GM12878 (cell line): ENCODE data around the gene MMD2. TPM values are rescaled to one million over a fixed set of nuclear protein-coding genes. Genes with fewer than 3 reads are reported as not detected.
A peak's percentile ranks its signal among the peaks of the same experiment; 100 is the strongest.

Experiments used
- CBX3 ChIP-seq: fragments of 200-600 bp; sonication (generic); IDR thresholded peaks from 2 replicates; pipeline ENCODE4 v1.6.1; 2016; ENCODE audit warnings: low read depth, borderline replicate concordance
- CREB1 ChIP-seq: IDR thresholded peaks from 2 replicates; pipeline ENCODE4 v1.6.1; 2012; ENCODE audit warnings: low read depth, mild to moderate bottlenecking, inconsistent platforms
- EGR1 ChIP-seq, 2 experiments: IDR thresholded peaks; 1 replicate in 1 of 2; 2 replicates in 1 of 2; pipeline ENCODE4 v1.6.1; 2011 to 2012; ENCODE audit warnings: low read depth in 2 of 2, low read length in 2 of 2, borderline replicate concordance in 1 of 2, mild to moderate bottlenecking in 1 of 2, moderate library complexity in 1 of 2
- ETV6 ChIP-seq, 2 experiments: fragments of 450-650 bp in 1 of 2; IDR thresholded peaks in 1 of 2; conservative IDR thresholded peaks in 1 of 2; 2 replicates each; pipeline ENCODE4 v1.6.1; 2014; ENCODE audit warnings: antibody characterized with exemption in 1 of 2, borderline replicate concordance in 1 of 2, low read depth in 1 of 2, mild to moderate bottlenecking in 1 of 2, moderate library complexity in 1 of 2
- HDGF ChIP-seq: fragments of 450-650 bp; IDR thresholded peaks from 2 replicates; pipeline ENCODE4 v1.6.1; 2016; ENCODE audit warnings: antibody characterized with exemption
- IKZF1 ChIP-seq: fragments of 450-650 bp; conservative IDR thresholded peaks from 2 replicates; pipeline ENCODE4 v1.6.1; 2017; ENCODE audit warnings: antibody characterized with exemption, mild to moderate bottlenecking
- IRF4 ChIP-seq: IDR thresholded peaks from 2 replicates; pipeline ENCODE4 v1.6.1; 2011; ENCODE audit warnings: low read depth, low read length
- MEF2A ChIP-seq: IDR thresholded peaks from 2 replicates; pipeline ENCODE4 v1.6.1; 2011; ENCODE audit warnings: low read depth, mild to moderate bottlenecking, low read length, moderate library complexity; ENCODE audit not compliant: insufficient read depth
- MXI1 ChIP-seq: fragments of 150-350 bp; IDR thresholded peaks from 2 replicates; pipeline ENCODE4 v1.6.1; 2011; ENCODE audit warnings: low read depth, mild to moderate bottlenecking, inconsistent platforms, low read length, improper control_type of control experiment
- NR2C1 ChIP-seq: fragments of 450-650 bp; IDR thresholded peaks from 2 replicates; pipeline ENCODE4 v1.6.1; 2017; ENCODE audit warnings: antibody characterized with exemption, mild to moderate bottlenecking, moderate library complexity
- PML ChIP-seq: IDR thresholded peaks from 2 replicates; pipeline ENCODE4 v1.6.1; 2012; ENCODE audit warnings: low read length, inconsistent platforms
- POU2F2 ChIP-seq: IDR thresholded peaks from 3 replicates; pipeline ENCODE4 v1.6.1; 2011; ENCODE audit warnings: low read depth, mild to moderate bottlenecking, low read length, borderline replicate concordance
- RFX5 ChIP-seq: IDR thresholded peaks from 2 replicates; pipeline ENCODE4 v1.6.1; 2011; ENCODE audit warnings: low read depth, low read length, improper control_type of control experiment
- SMC3 ChIP-seq: IDR thresholded peaks from 2 replicates; pipeline ENCODE4 v1.6.1; 2011; ENCODE audit warnings: low read length, improper control_type of control experiment, borderline replicate concordance
- WRNIP1 ChIP-seq: IDR thresholded peaks from 2 replicates; pipeline ENCODE4 v1.6.1; 2011; ENCODE audit warnings: low read depth, low read length, improper control_type of control experiment, borderline replicate concordance
- ZNF207 ChIP-seq: fragments of 450-650 bp; IDR thresholded peaks from 2 replicates; pipeline ENCODE4 v1.6.1; 2014; ENCODE audit warnings: antibody characterized with exemption, mild to moderate bottlenecking, borderline replicate concordance
- ZNF274 ChIP-seq: IDR thresholded peaks from one replicate; pipeline ENCODE4 v1.8.0; 2011; ENCODE audit not compliant: insufficient read length, insufficient read depth
- polyA plus RNA-seq, 11 experiments: library from polyadenylated mRNA; depleted of rRNA in 4 of 11; unstranded in 6 of 11; stranded (reverse) in 5 of 11; fragments of >200 nt; fragmentation: Nextera tagmentation in 4 of 11; fragmentation: Illumina TruSeq in 1 of 11; extraction: Ambion mirVana in 4 of 11; extraction: Trizol in 1 of 11; gene quantifications; 1 replicate in 1 of 11; 2 replicates in 10 of 11; pipeline versions ENCODE4 v1.2.1 to v1.2.3, GENCODE V29; 2011 to 2016; ENCODE audit warnings: inconsistent platforms in 2 of 11, missing spikeins in 2 of 11, low read depth in 1 of 11
- total RNA-seq, 4 experiments: library from RNA; depleted of rRNA in 3 of 4; stranded (reverse); fragments of >200 nt in 3 of 4; fragmentation: Illumina TruSeq in 1 of 4; extraction: Trizol in 1 of 4; gene quantifications; 2 replicates each; pipeline versions ENCODE4 v1.2.1 to v1.2.3, GENCODE V29; 2013 to 2021
- TF ChIP-seq, protein P1 (sequence below): fragments of 450-650 bp; IDR thresholded peaks from 2 replicates; pipeline ENCODE4 v1.6.1; 2017; ENCODE audit warnings: mild to moderate bottlenecking, moderate library complexity
- TF ChIP-seq, protein P2 (sequence below): IDR thresholded peaks from 2 replicates; pipeline ENCODE4 v1.6.1; 2011; ENCODE audit warnings: borderline replicate concordance, low read depth, mild to moderate bottlenecking, moderate library complexity, low read length; ENCODE audit not compliant: insufficient read depth, poor library complexity, severe bottlenecking
- TF ChIP-seq, protein P3 (sequence below): IDR thresholded peaks from 2 replicates; pipeline ENCODE4 v1.6.1; 2011; ENCODE audit warnings: borderline replicate concordance, low read depth, mild to moderate bottlenecking, moderate library complexity, mixed read lengths, low read length; ENCODE audit not compliant: insufficient read depth; ENCODE audit errors: extremely low read length
- TF ChIP-seq, protein P4 (sequence below): IDR thresholded peaks from 2 replicates; pipeline ENCODE4 v1.6.1; 2012; ENCODE audit warnings: mild to moderate bottlenecking, low read depth, low read length

Gene MMD2
- total and polyA plus RNA-seq, 10 of the 15 experiments (the other 5 are each of a cell fraction or from before 2014, with no cell fraction given) = not detected

DNA sequence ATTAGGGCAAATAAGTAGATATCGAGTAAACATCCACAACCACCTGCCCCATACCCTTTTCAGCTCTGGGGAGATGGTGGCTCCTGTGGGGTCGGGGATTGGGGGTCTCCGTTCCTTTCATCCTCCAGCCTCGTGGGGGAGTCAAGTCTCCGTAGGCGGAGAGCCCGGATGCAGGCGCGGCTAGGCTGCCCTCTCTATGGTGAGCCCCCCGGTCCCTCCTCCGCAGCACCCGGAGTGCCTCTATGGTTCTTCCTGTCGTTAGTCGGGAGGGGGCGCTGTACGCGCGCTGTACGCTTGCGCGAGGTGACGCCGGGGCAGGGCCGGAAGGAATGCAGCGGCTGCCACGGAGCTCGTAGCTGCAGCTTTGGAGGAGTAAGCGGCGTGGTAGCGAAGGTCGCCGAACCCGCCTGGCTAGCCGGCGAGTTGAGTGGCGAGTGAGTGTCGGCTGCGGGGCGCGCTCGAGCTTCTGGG, 14.8 kb upstream of the MMD2 start (continued):
- TF ChIP-seq, protein P1, sequence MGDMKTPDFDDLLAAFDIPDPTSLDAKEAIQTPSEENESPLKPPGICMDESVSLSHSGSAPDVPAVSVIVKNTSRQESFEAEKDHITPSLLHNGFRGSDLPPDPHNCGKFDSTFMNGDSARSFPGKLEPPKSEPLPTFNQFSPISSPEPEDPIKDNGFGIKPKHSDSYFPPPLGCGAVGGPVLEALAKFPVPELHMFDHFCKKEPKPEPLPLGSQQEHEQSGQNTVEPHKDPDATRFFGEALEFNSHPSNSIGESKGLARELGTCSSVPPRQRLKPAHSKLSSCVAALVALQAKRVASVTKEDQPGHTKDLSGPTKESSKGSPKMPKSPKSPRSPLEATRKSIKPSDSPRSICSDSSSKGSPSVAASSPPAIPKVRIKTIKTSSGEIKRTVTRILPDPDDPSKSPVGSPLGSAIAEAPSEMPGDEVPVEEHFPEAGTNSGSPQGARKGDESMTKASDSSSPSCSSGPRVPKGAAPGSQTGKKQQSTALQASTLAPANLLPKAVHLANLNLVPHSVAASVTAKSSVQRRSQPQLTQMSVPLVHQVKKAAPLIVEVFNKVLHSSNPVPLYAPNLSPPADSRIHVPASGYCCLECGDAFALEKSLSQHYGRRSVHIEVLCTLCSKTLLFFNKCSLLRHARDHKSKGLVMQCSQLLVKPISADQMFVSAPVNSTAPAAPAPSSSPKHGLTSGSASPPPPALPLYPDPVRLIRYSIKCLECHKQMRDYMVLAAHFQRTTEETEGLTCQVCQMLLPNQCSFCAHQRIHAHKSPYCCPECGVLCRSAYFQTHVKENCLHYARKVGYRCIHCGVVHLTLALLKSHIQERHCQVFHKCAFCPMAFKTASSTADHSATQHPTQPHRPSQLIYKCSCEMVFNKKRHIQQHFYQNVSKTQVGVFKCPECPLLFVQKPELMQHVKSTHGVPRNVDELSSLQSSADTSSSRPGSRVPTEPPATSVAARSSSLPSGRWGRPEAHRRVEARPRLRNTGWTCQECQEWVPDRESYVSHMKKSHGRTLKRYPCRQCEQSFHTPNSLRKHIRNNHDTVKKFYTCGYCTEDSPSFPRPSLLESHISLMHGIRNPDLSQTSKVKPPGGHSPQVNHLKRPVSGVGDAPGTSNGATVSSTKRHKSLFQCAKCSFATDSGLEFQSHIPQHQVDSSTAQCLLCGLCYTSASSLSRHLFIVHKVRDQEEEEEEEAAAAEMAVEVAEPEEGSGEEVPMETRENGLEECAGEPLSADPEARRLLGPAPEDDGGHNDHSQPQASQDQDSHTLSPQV = no peak
- TF ChIP-seq ZNF207 (no peak), RFX5 (no peak), WRNIP1 (no peak), CREB1 (peak; percentile 75), IKZF1 (peak; percentile 45; the same call in 1 of the 2 replicates), SMC3 (peak; percentile 54; the same call in 1 of the 2 replicates), EGR1 (IDR thresholded peaks at IDR 0.05; ENCODE audit: borderline replicate concordance in 1 of 2, low read depth in 2 of 2, low read length in 2 of 2) (peak in 1 of 2 experiments; percentile 80; a peak in 2 of 3 replicates), MXI1 (no peak), CBX3 (no peak), POU2F2 (peak; percentile 60; the same call in 1 of the 3 replicates), NR2C1 (no peak), ETV6 (conservative IDR thresholded peaks at IDR 0.05 in 1 of 2, IDR thresholded peaks at IDR 0.05 in 1 of 2; ENCODE audit: borderline replicate concordance in 1 of 2, low read depth in 1 of 2) (no peak), ZNF274 (no peak), PML (no peak), IRF4 (no peak), HDGF (no peak), MEF2A (no peak)
- TF ChIP-seq, protein P2, sequence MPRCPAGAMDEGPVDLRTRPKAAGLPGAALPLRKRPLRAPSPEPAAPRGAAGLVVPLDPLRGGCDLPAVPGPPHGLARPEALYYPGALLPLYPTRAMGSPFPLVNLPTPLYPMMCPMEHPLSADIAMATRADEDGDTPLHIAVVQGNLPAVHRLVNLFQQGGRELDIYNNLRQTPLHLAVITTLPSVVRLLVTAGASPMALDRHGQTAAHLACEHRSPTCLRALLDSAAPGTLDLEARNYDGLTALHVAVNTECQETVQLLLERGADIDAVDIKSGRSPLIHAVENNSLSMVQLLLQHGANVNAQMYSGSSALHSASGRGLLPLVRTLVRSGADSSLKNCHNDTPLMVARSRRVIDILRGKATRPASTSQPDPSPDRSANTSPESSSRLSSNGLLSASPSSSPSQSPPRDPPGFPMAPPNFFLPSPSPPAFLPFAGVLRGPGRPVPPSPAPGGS = peak; percentile 22
- TF ChIP-seq, protein P3, sequence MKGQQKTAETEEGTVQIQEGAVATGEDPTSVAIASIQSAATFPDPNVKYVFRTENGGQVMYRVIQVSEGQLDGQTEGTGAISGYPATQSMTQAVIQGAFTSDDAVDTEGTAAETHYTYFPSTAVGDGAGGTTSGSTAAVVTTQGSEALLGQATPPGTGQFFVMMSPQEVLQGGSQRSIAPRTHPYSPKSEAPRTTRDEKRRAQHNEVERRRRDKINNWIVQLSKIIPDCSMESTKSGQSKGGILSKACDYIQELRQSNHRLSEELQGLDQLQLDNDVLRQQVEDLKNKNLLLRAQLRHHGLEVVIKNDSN = no peak
- TF ChIP-seq, protein P4, sequence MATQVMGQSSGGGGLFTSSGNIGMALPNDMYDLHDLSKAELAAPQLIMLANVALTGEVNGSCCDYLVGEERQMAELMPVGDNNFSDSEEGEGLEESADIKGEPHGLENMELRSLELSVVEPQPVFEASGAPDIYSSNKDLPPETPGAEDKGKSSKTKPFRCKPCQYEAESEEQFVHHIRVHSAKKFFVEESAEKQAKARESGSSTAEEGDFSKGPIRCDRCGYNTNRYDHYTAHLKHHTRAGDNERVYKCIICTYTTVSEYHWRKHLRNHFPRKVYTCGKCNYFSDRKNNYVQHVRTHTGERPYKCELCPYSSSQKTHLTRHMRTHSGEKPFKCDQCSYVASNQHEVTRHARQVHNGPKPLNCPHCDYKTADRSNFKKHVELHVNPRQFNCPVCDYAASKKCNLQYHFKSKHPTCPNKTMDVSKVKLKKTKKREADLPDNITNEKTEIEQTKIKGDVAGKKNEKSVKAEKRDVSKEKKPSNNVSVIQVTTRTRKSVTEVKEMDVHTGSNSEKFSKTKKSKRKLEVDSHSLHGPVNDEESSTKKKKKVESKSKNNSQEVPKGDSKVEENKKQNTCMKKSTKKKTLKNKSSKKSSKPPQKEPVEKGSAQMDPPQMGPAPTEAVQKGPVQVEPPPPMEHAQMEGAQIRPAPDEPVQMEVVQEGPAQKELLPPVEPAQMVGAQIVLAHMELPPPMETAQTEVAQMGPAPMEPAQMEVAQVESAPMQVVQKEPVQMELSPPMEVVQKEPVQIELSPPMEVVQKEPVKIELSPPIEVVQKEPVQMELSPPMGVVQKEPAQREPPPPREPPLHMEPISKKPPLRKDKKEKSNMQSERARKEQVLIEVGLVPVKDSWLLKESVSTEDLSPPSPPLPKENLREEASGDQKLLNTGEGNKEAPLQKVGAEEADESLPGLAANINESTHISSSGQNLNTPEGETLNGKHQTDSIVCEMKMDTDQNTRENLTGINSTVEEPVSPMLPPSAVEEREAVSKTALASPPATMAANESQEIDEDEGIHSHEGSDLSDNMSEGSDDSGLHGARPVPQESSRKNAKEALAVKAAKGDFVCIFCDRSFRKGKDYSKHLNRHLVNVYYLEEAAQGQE = 0 out of 2 replicates have a peak, but pooled peaks have one; percentile 21
